Spleen (tissue), 11 donors: ENCODE results near the gene SPIRE1. TPM values are rescaled to one million over a fixed set of nuclear protein-coding genes. Genes with fewer than 3 reads are reported as not detected.

ENCODE experiments used
- DNase-seq: peaks from one replicate; pipeline ENCODE4 v3.0.0-alpha.2; 2020
- H3K27ac ChIP-seq, 8 donors: fragments of 200-600 bp; sonication (generic) in 7 of 8; 1 replicate in 4 of 8; 2 replicates in 4 of 8; pipeline versions ENCODE4 v1.5.0 to v1.8.0; 2016 to 2021; ENCODE audit warnings: inconsistent platforms in 4 of 8, mild to moderate bottlenecking in 4 of 8, moderate library complexity in 1 of 8
- H3K27me3 ChIP-seq, 7 donors: fragments of 200-600 bp; sonication (generic) in 6 of 7; replicated peaks in 1 of 7; 1 replicate in 4 of 7; 2 replicates in 3 of 7; pipeline versions ENCODE4 v1.5.0 to v1.8.0; 2016 to 2021; ENCODE audit warnings: inconsistent platforms in 3 of 7, mild to moderate bottlenecking in 1 of 7
- H3K36me3 ChIP-seq, 6 donors: fragments of 200-600 bp; sonication (generic) in 5 of 6; 1 replicate in 4 of 6; 2 replicates in 2 of 6; pipeline versions ENCODE4 v1.5.0 to v1.8.0; 2016 to 2021; ENCODE audit warnings: inconsistent platforms in 2 of 6
- H3K4me1 ChIP-seq, 6 donors: fragments of 200-600 bp; sonication (generic) in 5 of 6; 1 replicate in 3 of 6; 2 replicates in 3 of 6; pipeline versions ENCODE4 v1.5.0 to v1.8.0; 2016 to 2021; ENCODE audit warnings: inconsistent platforms in 3 of 6
- H3K4me3 ChIP-seq, 8 donors: fragments of 200-600 bp; sonication (generic) in 7 of 8; 1 replicate in 4 of 8; 2 replicates in 4 of 8; pipeline versions ENCODE4 v1.5.0 to v1.8.0; 2016 to 2021; ENCODE audit warnings: inconsistent platforms in 4 of 8, mild to moderate bottlenecking in 4 of 8, moderate library complexity in 2 of 8
- H3K9me3 ChIP-seq, 8 donors: fragments of 200-600 bp; sonication (generic) in 7 of 8; 1 replicate in 4 of 8; 2 replicates in 4 of 8; pipeline versions ENCODE4 v1.5.0 to v1.8.0; 2016 to 2021; ENCODE audit warnings: inconsistent platforms in 4 of 8
- CTCF ChIP-seq, 11 experiments: fragments of 200-600 bp in 7 of 11; fragments of 450-650 bp in 4 of 11; sonication (generic) in 4 of 11; IDR thresholded peaks in 8 of 11; conservative IDR thresholded peaks in 3 of 11; 1 replicate in 7 of 11; 2 replicates in 4 of 11; pipeline versions ENCODE4 v1.4.0 to v1.8.0; 2016 to 2021; ENCODE audit warnings: antibody characterized with exemption in 11 of 11, inconsistent platforms in 4 of 11, mild to moderate bottlenecking in 1 of 11
- POLR2A ChIP-seq, 3 donors: fragments of 450-650 bp; IDR thresholded peaks; one replicate each; pipeline ENCODE4 v1.5.1; 2017; ENCODE audit warnings: antibody characterized with exemption in 3 of 3, mild to moderate bottlenecking in 1 of 3
- POLR2AphosphoS5 ChIP-seq, 3 donors: sonication (generic); formaldehyde crosslinking; IDR thresholded peaks; one replicate each; pipeline ENCODE4 v1.5.1; 2017; ENCODE audit warnings: antibody characterized with exemption in 3 of 3
- WGBS, 5 donors: extraction: QIAGEN DNeasy Blood & Tissue Kit in 3 of 5; methylation state at CpG; one replicate each; pipeline versions ENCODE4 v1.1.5 to v1.1.7; 2013 to 2018; 5-methylcytosine and 5-hydroxymethylcytosine counted together
- intact Hi-C: fragments of 100-400 bp; cut with DNase I; formaldehyde crosslinking; loops from one replicate; pipeline ENCODE4 v1.15.0; 2023; ENCODE audit warnings: low total_unique reads
- polyA plus RNA-seq, 3 donors: library from polyadenylated mRNA; stranded (reverse); fragments of 200-250 nt; gene quantifications; one replicate each; pipeline ENCODE4 v1.2.1, GENCODE V29; 2013
- total RNA-seq, 7 donors: library from RNA; depleted of rRNA in 3 of 7; stranded (reverse); fragments of >200 nt in 3 of 7; fragmentation: NEBNext Ultra II Directional in 4 of 7; extraction: Animal tissue kit (Norgen Biotek cat#: 25700) in 4 of 7; gene quantifications; one replicate each; pipeline versions ENCODE4 v1.1.0 to v1.2.1, GENCODE V29; 2016 to 2021
- donor health status: healthy with polysubstance abuse.
- donor health status: DM: no; HTN: no; CAD: no; lungs with moderate emphysema.
- donor health status: DM: no; HTN: no; CAD: no.
- donor health status: Bipolar disorder and iron deficiency.
- donor health status: healthy.
- donor health status: DM: no; HTN: no; CAD: no.
- donor health status: DM: yes; HTN: yes; CAD: no.

SPIRE1 gene
- total and polyA plus RNA-seq, 10 donors, result 1.4 to 19.4 (median 11.1) TPM

- H3K36me3 ChIP-seq, result peaks cover 0 to 19% (median 0%) of the 10 kb centered on the region in 6 donors
- peak overlapping the region in 2 of 8 donors; percentile 26 to 33 for H3K27ac ChIP-seq
- 67 to 82% (median 75%) methylated on average over 6 of the region's 6 CpGs for WGBS, 5 donors
Measured at GRCh38 chr18:12461326-12461725, 196.6 kb downstream of the SPIRE1 start.

GRCh38 chr18:12460874-12461273 lies 197.0 kb downstream of the SPIRE1 start:
- Histone ChIP-seq H3K4me1 (peaks cover 0 to 7% (median 2%) of the 10 kb centered on the region in 6 donors), H3K9me3 (no peaks in the 10 kb centered on the region), H3K36me3 (peaks cover 0 to 19% (median 0%) of the 10 kb centered on the region in 6 donors), H3K27me3 (no peaks in the 10 kb centered on the region), H3K27ac (peak overlapping the region in 3 of 8 donors; percentile 11 to 33 (median 26)), H3K4me3 (no peak overlapping the region)
- intact Hi-C loops, result no loop called here
- no peak for TF ChIP-seq POLR2A (IDR thresholded peaks at IDR 0.05)
- TF ChIP-seq POLR2AphosphoS5 (IDR thresholded peaks at IDR 0.05), result peak in 2 of 3 donors; percentile 60 to 78
- WGBS, 5 donors, result 42 to 54% (median 53%) methylated on average over 5 of the region's 5 CpGs
- peak; percentile 77 for DNase-seq

More at GRCh38 chr18:12461326-12461725, 196.6 kb downstream of the SPIRE1 start:
- Histone ChIP-seq H3K4me1 (peaks cover 0 to 7% (median 2%) of the 10 kb centered on the region in 6 donors), H3K9me3 (no peaks in the 10 kb centered on the region), H3K4me3 (no peak overlapping the region), H3K27me3 (no peaks in the 10 kb centered on the region)
- TF ChIP-seq CTCF (IDR thresholded peaks at IDR 0.05 in 8 of 11, conservative IDR thresholded peaks at IDR 0.05 in 3 of 11), result no peak
- TF ChIP-seq POLR2A (IDR thresholded peaks at IDR 0.05), result no peak
- no peak for TF ChIP-seq POLR2AphosphoS5 (IDR thresholded peaks at IDR 0.05)
- intact Hi-C loops, result no loop called here
- no peak for DNase-seq

GRCh38 chr18:12458771-12459170 lies 199.1 kb downstream of the SPIRE1 start:
- Histone ChIP-seq H3K9me3 (no peaks in the 10 kb centered on the region), H3K27ac (no peak overlapping the region), H3K4me3 (no peak overlapping the region), H3K36me3 (peaks cover 0 to 21% (median 3%) of the 10 kb centered on the region in 6 donors), H3K27me3 (no peaks in the 10 kb centered on the region), H3K4me1 (peaks cover 0 to 7% (median 2%) of the 10 kb centered on the region in 6 donors)
- 68 to 86% (median 74%) methylated on average over 7 of the region's 7 CpGs for whole genome bisulfite sequencing, 5 donors
- intact Hi-C loops, result no loop called here
- no peak for DNase-seq
- no peak for TF ChIP-seq POLR2AphosphoS5 (IDR thresholded peaks at IDR 0.05)
- no peak for TF ChIP-seq POLR2A (IDR thresholded peaks at IDR 0.05)
- no peak for TF ChIP-seq CTCF (IDR thresholded peaks at IDR 0.05 in 8 of 11, conservative IDR thresholded peaks at IDR 0.05 in 3 of 11)

GRCh38 chr18:12456441-12456840 lies 201.5 kb downstream of the SPIRE1 start:
- Histone ChIP-seq H3K27ac (no peak overlapping the region), H3K36me3 (peaks cover 0 to 17% (median 3%) of the 10 kb centered on the region in 6 donors), H3K4me3 (no peak overlapping the region), H3K27me3 (no peaks in the 10 kb centered on the region), H3K4me1 (peaks cover 0 to 7% (median 2%) of the 10 kb centered on the region in 6 donors), H3K9me3 (no peaks in the 10 kb centered on the region)
- no peak for TF ChIP-seq POLR2A (IDR thresholded peaks at IDR 0.05)
- TF ChIP-seq POLR2AphosphoS5 (IDR thresholded peaks at IDR 0.05), result no peak
- no peak for TF ChIP-seq CTCF (IDR thresholded peaks at IDR 0.05 in 8 of 11, conservative IDR thresholded peaks at IDR 0.05 in 3 of 11)
- 79 to 98% (median 95%) methylated on average over 3 of the region's 3 CpGs for WGBS, 5 donors
- DNase-seq, result no peak
- intact Hi-C loops, result no loop called here
